Stimulated activated CD8-positive, alpha-beta memory T cell treated with anti-CD3 and anti-CD28 coated beads, Interleukin-2, amount 100 ng/mL, for 48 hours (primary cell): ENCODE measurements around the gene SNCB.
A peak's percentile ranks its signal among the peaks of the same experiment; 100 is the strongest.

Source experiments
- DNase-seq, 2 donors: peaks; one replicate each; pipeline ENCODE4 v3.0.0-alpha.2; 2020; ENCODE audit warnings: low read depth in 2 of 2

The SNCB gene

DNA sequence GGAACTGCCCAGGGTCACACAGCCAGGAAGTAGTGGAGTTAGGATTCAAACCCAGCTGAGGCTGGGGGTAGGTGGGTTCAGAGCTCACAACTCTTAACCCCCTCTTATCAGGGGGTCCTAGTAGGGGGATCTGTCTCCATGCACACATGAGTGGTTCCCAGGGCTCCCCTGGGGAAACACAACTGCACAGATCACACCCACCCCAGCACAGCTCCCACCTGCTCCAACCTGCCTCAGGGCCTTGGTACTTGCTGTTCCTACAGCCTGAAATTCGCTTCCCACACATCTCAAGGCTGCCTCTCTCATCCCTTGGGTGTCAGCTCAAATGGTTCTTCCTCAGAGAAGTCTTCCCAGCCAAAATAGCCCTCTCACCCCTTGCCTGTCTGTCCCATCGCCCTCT is 4.8 kb downstream of the SNCB start:
- no peak for DNase-seq

GRCh38 chr5:176624938-176625337 is 5.4 kb downstream of the SNCB start:
- no peak for DNase-seq

DNA sequence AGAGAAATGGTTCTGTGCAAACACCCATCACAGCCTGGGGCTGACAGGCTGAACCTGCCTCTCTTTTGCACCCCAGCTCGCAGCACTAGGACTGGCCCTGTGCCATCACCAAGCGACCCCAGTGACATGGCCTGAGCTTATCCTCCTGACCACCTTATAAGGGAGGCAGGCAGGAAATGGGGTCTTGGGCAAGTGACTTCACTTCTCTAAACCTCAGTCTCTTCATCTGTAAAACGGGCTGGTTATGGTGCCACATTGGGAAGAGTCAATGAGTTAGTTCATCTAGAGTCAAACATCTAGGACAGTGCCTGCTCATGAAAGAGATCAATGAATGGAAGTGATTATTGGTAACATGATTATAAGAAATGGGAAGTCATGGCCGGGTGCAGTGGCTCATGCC is 6.2 kb downstream of the SNCB start:
- DNase-seq: no peak

- DNase-seq: no peak
Measured at GRCh38 chr5:176621661-176622079, 8.7 kb downstream of the SNCB start.

DNA sequence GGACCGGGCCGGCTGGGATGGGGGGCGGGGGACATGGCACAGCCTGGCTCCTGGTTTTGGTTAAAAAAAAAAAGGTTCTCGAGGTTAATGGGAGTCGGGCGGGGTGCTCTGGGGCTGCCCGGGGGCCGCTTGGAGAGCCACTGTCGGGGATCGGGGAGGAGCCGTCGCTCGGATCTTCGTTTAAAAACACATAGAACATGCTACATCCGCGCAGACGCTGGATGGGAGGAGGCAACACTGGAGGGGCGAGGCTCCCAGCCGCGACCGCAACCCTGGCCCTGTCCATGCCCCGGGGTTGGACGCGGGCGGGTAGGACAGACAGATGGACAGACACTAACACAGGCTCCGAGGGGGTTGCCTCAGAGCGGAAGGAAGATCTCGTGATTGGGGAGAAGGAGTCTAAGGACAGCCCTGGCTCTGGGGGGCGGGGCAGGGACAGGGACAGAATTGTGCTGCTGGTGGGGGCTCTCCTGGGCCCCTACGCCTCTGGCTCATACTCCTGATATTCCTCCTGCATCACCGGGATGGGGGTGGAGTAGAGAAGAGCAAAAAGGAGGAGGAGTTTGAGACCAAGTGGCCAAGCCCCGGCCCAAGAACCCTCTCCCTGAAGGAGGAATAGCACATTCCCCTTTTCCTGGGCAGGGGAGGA is 9.9 kb downstream of the SNCB start:
- DNase-seq: no peak

- no peak for DNase-seq
Measured at GRCh38 chr5:176619569-176620332, 10.6 kb downstream of the SNCB start.

DNA sequence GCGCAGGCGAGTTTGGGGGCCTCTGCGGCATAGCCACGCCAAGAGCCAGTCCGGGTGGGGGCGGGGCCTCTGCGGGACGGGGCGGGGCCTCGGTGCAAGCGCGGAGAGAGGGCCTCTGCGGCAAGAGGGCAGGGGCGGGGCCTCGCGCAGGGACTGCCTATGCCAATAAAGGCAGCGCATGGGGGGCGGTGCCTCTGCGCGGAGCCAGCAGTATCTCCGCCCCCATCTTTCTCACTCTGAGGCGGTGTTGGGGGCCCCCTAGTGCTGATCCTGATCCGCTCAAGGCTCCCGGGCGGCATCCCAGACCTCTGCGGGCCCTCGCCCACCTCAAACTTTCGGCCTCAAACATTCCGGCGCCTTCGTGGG is 11.1 kb downstream of the SNCB start:
- DNase-seq: peak; percentile 80 to 85

GRCh38 chr5:176618783-176619182 is 11.6 kb downstream of the SNCB start:
- DNase-seq: no peak

GRCh38 chr5:176616511-176616910 is 13.8 kb downstream of the SNCB start:
- DNase-seq: no peak

DNA sequence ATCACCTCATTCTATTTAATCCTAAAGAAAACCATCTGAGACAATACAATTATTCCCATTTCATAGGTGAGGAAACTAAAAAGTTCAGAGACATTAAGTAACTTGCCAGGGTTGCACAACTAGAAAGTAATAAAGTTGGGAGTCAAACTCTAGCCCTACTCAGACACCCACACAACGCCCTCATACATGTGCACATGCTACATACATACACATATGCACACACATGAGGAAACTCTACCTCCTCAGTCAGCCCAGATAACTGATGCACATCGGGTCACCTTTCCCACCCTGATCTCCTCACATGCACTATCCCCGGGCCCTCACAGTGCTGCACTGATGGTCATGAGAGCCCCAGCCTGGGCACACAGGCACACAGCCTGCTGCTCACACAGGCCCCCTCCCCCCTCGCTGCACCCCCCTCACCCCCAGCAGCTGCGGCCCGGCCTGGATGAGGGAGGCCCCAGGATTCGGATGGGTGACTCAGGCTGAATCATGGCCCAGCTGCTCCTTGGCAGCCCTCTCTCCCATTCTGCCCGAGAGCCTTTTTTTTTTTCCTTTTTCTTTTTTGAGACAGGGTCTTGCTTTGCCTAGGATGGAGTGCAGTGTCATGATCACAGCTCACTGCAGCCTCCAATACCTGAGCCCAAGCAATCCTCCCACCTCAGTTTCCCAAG is 15.4 kb downstream of the SNCB start:
- no peak for DNase-seq

- DNase-seq: no peak
Measured at GRCh38 chr5:176612855-176613254, 17.5 kb downstream of the SNCB start.

DNA sequence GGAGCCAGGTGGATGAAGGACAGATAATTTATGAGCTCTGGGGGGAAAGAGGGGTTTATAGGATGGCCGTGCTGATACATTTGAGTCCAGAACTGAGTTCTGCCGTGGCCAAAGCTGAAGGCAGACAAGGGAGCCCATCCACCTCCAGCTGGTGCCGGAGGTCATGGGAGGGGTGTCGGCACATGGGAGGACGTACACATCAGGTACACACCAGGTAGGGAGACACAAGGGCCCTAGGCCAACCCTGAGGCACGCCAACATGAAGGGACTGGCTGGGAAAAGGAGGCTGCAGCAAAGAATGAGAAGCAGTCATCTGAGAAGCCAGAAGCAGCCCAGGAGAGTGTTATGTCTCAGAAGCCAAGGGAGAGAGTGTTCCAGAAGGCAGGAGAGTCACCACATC is 18.3 kb downstream of the SNCB start:
- no peak for DNase-seq

DNA sequence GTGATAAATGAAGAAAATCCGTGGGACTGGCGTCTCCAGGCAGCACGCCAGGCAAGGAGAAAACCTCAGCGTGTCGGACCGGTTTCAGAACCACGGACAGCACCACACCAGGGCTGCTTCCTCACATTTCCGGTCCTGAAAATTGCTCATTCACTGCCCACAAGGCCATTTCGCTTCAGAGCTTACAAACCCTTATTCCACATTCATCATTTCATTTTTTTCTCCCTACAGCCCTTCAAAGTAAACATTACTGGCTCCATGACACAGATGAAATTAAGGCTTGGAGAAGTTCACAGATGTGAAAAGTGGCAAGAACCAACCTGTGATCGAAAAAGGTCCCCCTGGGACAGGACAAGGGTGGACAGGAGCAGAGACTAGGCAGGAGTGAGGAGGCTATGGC is 18.9 kb downstream of the SNCB start:
- DNase-seq: peak in 1 of 2 donors; percentile 49

DNA sequence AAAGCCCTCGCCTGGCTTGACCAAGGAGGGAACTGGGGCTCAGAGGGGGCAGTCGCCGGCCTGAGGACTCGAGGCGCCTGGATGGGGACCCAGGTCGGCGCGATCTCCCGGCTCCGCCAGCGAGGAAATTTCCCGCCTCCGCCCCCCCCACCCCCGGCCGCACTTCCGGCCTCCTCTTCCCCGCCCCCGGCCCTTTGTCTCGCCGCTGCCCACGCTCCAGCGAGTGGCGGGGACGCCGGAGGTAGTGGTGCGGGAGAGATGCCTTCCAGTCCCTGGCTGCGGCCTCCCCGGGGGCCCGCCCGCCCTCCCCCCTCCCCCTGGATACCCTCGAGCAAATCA is 19.9 kb downstream of the SNCB start:
- DNase-seq: no peak

DNA sequence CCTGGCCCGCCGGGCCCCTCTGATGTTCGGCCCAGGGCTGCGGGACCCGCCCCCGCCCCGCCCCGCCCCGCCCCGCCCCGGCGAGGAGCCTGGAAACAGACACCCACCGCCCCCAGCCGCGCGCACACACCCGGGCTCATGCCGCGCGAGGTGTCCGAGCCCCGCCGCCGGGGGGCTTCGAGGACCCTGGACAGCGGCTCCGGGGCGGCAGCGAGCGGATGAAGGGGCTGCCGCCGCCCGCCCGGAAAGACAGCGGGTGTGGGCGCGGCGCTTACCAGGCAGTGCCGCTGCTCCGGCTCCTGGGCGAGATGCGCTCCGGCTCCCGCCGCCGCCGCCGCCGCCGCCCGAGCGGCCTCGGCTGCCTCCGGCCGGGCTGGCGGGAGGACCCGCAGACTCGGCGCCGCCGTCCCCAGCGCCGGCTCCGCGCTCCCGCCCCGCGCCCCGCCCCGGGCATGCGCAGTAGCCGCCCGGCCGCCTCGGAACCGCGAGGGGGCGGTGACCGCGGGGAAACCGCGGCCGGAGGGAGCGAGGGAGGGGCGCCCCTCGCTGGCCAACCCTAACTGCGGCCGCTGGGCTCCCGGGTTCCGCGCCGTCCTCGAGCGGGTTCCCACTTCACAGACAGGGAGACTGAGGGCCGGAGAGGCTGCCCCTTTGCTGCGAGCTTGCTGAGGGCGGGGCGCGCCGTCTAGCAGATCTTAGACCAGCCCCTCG is 20.5 kb downstream of the SNCB start, which contains the start of gene GPRIN1:
TSS of gene GPRIN1 (minus strand) at position 433 of the 711 bp plus-strand sequence. CDS start 10,322 bp downstream, outside the sequence.
- DNase-seq: peak; percentile 43 to 65

- DNase-seq: no peak
Measured at GRCh38 chr5:176608937-176609723, 21.2 kb downstream of the SNCB start.

DNA sequence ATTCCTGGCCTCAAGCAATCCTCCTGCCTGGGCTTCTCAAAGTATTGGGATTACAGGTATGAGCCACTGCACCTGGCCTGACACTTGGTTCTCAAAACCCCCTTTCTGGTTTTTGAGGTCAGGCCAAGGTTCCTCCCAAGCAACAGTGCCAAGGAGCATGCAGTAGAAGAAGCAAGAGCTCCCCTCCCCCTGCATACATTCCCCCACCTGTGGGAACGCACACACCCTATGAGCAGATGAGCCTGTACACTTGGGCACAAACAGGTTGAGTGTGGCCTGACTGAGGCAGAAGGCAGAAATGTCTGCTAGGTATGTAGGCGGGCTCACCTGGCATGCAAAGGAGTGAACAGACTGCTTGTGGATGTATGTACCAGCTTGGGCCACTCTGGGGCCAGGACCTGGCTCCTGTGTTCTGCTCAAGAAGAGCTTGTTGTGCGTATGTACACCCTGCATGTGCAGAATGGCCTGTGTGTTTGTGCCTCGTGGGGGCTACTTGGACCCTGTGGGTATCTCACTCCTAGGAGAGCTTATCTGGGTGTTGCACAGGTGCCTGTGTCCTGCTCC is 22.1 kb downstream of the SNCB start:
- DNase-seq: no peak

DNA sequence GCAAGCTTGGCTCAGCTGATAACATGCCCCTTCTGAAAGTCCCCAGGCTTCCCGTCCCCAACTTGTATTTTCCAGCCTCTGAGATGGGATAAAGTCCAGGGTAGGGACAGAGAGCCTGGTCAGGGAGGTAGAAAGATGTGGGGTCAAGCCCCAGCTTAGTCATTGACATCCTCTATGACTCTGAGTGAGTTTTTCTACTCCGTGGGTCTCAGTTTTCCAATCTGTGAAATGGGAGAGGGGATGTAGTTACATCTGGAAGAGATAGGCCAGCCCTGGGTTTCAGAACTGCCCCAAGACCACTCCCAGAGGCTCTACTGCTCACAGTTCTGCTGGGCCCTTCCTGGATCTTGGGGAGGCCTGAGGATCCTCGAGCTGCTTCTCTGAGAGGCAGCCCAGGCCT is 23.5 kb downstream of the SNCB start:
- no peak for DNase-seq

- no peak for DNase-seq
Measured at GRCh38 chr5:176606032-176606431, 24.3 kb downstream of the SNCB start.

DNA sequence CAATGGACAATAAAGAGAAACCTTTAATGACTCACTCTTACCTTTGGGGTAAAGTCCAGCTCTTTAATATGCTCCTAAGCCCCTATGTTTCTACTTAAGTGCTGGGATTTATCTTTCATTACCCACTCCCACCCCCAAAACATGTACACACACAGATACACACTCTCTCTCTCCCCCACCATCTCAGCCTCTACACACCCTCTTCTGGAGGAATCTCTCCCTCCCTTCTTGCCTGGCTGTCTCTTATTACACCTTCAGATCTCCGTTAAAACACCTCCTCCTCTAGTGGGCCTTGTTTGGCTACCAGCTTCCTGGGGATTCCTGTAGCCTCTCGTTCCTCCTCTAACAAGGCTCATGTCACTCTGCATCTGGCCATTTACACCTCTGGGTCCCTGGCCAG is 27.2 kb downstream of the SNCB start:
- no peak for DNase-seq

- DNase-seq: no peak
Measured at GRCh38 chr5:176601901-176602482, 28.3 kb downstream of the SNCB start.
